Measurements from ENCODE around the gene AIPL1. TPM values are rescaled to one million over a fixed set of nuclear protein-coding genes. Genes with fewer than 3 reads are reported as not detected.

AIPL1 gene
- total RNA-seq, 1 donor from 2014 or later, result not detected

DNA sequence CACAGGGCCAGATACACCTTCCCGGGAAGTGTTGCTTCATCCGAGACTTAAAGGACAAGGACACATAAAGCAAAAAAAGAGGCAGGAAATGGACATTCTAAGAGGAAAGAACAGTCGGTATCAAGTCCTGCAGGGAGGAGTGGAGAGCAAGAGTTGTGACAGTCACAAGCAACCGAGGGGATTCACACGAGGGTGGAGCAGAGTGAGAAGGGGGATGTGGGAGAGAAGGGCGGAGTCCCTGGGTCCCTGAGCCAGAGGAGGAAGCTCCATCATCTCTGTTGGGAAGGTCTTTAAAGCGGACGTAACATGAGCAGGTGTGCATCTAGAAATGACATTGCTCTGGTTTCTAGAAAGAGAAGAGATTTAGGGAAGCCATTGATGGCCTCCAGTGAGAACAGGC is 47.1 kb downstream of the AIPL1 start:
- Histone ChIP-seq H3K27me3 (ENCODE audit: low read depth) (peaks cover 39% of the 10 kb centered on the region), H3K4me1 (no peaks in the 10 kb centered on the region), H3K36me3 (no peaks in the 10 kb centered on the region), H3K27ac (replicated peaks) (no peak overlapping the region), H3K4me3 (no peak overlapping the region), H3K9me3 (replicated peaks) (no peaks in the 10 kb centered on the region)
- TF ChIP-seq, protein P1, sequence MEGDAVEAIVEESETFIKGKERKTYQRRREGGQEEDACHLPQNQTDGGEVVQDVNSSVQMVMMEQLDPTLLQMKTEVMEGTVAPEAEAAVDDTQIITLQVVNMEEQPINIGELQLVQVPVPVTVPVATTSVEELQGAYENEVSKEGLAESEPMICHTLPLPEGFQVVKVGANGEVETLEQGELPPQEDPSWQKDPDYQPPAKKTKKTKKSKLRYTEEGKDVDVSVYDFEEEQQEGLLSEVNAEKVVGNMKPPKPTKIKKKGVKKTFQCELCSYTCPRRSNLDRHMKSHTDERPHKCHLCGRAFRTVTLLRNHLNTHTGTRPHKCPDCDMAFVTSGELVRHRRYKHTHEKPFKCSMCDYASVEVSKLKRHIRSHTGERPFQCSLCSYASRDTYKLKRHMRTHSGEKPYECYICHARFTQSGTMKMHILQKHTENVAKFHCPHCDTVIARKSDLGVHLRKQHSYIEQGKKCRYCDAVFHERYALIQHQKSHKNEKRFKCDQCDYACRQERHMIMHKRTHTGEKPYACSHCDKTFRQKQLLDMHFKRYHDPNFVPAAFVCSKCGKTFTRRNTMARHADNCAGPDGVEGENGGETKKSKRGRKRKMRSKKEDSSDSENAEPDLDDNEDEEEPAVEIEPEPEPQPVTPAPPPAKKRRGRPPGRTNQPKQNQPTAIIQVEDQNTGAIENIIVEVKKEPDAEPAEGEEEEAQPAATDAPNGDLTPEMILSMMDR (IDR thresholded peaks at IDR 0.05; ENCODE audit: borderline replicate concordance), result no peak
- intact Hi-C loops (cut with micrococcal nuclease), result no loop called here
- no peak for DNase-seq

DNA sequence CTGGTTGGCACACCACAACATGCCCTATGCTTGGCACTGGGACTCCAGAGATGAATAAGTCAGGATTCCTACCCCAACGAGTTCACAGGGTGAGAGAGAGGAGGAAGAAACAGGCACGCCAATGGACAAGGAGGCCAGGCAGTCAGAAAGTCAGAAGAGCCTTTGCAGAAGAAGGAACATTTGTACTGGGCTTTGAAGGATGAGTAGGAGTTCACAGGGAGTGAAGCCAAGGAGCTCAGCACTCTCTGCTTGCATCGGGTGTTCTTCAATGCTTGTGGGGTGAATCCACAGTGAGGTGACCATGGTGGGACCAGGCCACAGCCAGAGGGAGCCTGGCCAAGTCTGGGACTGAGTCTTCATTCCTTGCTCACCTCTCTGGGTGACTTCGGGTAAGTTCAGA is 47.5 kb downstream of the AIPL1 start:
- Histone ChIP-seq H3K36me3 (no peaks in the 10 kb centered on the region), H3K4me3 (no peak overlapping the region), H3K9me3 (replicated peaks) (no peaks in the 10 kb centered on the region), H3K27me3 (ENCODE audit: low read depth) (peaks cover 38% of the 10 kb centered on the region), H3K27ac (replicated peaks) (no peak overlapping the region), H3K4me1 (no peaks in the 10 kb centered on the region)
- intact Hi-C loops (cut with micrococcal nuclease), result no loop called here
- no peak for DNase-seq
- TF ChIP-seq, protein P1 (IDR thresholded peaks at IDR 0.05; ENCODE audit: borderline replicate concordance), result no peak

DNA sequence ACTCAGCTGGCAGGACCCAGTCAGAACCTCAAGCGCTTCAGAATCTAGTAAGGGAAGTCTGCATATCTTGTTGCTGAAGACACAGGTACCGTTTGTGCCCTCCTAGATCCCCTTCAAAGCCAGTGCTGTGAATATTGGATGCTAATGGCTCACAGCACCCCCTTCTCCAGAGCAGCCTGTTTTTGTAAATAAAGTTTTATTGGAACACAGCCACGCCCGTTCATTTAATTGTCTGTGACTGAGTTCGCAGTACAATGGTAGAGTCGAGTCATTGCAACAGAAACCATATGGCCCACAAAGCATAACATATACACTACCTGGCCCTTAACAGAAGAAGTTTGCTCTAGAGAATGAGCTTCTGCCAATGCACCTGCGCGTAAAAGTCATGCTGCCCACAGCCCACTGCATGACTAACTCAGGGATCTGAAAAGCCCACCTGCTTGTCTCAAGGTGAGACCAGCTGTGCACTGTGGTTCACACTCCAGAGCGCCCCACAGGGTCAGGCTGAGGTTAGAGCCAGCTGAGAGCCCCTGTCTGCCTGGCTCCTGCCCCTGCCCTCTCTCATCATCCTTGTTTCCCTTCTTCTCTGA is 48.8 kb downstream of the AIPL1 start:
- intact Hi-C loops (cut with micrococcal nuclease), result no loop called here
- DNase-seq, result no peak
- peaks cover 35% of the 10 kb centered on the region for H3K27me3 ChIP-seq (ENCODE audit: low read depth)
- H3K27ac ChIP-seq (replicated peaks), result no peak overlapping the region
- H3K4me3 ChIP-seq, result no peak overlapping the region
- H3K36me3 ChIP-seq, result no peaks in the 10 kb centered on the region
- H3K4me1 ChIP-seq, result no peaks in the 10 kb centered on the region
- no peaks in the 10 kb centered on the region for H3K9me3 ChIP-seq (replicated peaks)
- TF ChIP-seq, protein P1 (IDR thresholded peaks at IDR 0.05; ENCODE audit: borderline replicate concordance), result no peak

DNA sequence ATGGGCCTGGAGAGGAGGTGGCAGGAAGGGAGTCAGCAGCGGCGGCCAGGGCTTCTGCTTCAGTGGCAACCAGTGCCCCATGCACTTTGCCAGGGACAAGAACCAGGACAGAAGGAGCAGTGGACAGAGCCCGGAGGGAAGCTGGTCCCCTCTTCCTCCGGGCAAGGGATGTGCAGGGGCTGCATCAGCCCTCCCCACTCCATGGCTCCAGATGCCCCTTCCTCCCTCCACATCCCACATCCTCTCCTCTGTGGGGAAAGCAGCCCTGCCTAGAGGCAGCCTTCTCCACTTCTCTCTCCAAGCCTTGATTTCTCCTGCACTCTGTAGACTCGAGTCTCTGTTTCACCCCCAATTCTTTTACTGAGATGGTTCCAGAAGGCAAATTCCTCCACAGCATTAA is 50.4 kb downstream of the AIPL1 start:
- intact Hi-C loops (cut with micrococcal nuclease), result no loop called here
- Histone ChIP-seq H3K9me3 (replicated peaks) (no peaks in the 10 kb centered on the region), H3K4me3 (no peak overlapping the region), H3K27ac (replicated peaks) (no peak overlapping the region), H3K36me3 (no peaks in the 10 kb centered on the region), H3K4me1 (no peaks in the 10 kb centered on the region), H3K27me3 (ENCODE audit: low read depth) (peaks cover 39% of the 10 kb centered on the region)
- TF ChIP-seq, protein P1 (IDR thresholded peaks at IDR 0.05; ENCODE audit: borderline replicate concordance), result no peak
- no peak for DNase-seq

DNA sequence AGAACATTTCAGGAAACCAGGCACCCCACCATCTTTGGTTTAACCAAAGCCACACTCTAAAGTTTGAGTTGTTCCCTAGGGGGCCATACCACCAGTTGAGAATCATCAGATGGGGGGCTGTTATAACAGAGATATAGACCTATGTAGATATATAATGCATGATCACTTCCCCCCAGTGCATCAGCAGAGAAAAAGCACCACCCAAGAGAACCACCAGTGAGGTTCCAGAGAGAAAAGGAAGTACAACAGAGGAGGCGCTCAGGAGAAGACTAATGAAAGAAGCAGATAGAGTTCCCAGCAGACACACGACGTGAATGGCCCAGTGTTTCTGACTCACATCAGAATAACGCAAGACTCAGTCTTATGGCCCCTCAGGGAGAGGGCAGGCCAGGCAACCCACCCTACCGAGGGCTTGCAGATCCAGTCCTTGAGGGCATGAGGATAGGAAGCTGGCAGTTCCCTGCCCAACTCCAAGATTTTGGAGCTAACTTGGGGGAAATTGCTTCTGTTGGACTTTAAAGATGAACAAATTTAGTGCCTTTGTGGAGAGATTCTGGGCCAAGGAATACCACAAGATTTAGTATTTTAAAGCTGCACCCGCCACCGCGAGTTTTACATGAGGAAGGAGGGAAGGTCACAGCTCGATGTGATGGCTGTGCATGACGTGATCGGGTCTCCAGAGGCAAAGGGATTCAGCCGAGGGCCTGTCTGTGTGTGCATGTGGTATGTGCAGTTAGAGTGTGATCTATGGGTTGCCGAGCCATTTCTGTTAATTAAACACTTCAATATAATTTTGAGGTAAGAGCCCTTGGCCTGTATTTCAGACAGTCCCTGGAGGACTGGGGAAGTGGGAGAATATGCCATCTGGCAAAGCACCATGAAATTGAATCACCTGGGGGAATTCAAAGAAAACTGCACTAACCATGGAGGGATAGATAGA is 53.1 kb downstream of the AIPL1 start:
- peaks cover 5% of the 10 kb centered on the region for H3K9me3 ChIP-seq (replicated peaks)
- H3K4me1 ChIP-seq, result no peaks in the 10 kb centered on the region
- peaks cover 50% of the 10 kb centered on the region for H3K27me3 ChIP-seq (ENCODE audit: low read depth)
- no peak for DNase-seq
- TF ChIP-seq, protein P1 (IDR thresholded peaks at IDR 0.05; ENCODE audit: borderline replicate concordance), result no peak
- intact Hi-C loops (cut with micrococcal nuclease), result no loop called here
- H3K4me3 ChIP-seq, result no peak overlapping the region
- H3K27ac ChIP-seq (replicated peaks), result no peak overlapping the region
- no peaks in the 10 kb centered on the region for H3K36me3 ChIP-seq
